HepG2 (cell line): ENCODE results near the gene VPS54. TPM values are rescaled to one million over a fixed set of nuclear protein-coding genes. Genes with fewer than 3 reads are reported as not detected.

Source experiments
- AHDC1 ChIP-seq: sonication (generic); formaldehyde crosslinking; IDR thresholded peaks from 2 replicates; pipeline ENCODE4 v1.5.1; 2020; ENCODE audit warnings: mild to moderate bottlenecking, missing genetic modification reagents, borderline replicate concordance
- EEA1 ChIP-seq: sonication (generic); formaldehyde crosslinking; IDR thresholded peaks from 2 replicates; pipeline ENCODE4 v1.5.1; 2020; ENCODE audit warnings: mild to moderate bottlenecking, missing genetic modification reagents, borderline replicate concordance
- GLI4 ChIP-seq: sonication (generic); formaldehyde crosslinking; IDR thresholded peaks from 2 replicates; pipeline ENCODE4 v1.5.1; 2020; ENCODE audit warnings: missing genetic modification reagents, mild to moderate bottlenecking, moderate library complexity, borderline replicate concordance
- SRF ChIP-seq: IDR thresholded peaks from 2 replicates; pipeline ENCODE4 v1.6.1; 2011; ENCODE audit warnings: mild to moderate bottlenecking, low read depth, low read length, moderate library complexity
- TEAD2 ChIP-seq: sonication (generic); formaldehyde crosslinking; IDR thresholded peaks from 2 replicates; pipeline ENCODE4 v1.9.0; 2021; ENCODE audit warnings: missing genetic modification reagents
- TERF1 ChIP-seq: sonication (generic); formaldehyde crosslinking; IDR thresholded peaks from 2 replicates; pipeline ENCODE4 v1.8.0; 2022; ENCODE audit warnings: mild to moderate bottlenecking, missing genetic modification reagents, moderate library complexity
- TSC22D2 ChIP-seq: sonication (generic); formaldehyde crosslinking; IDR thresholded peaks from 2 replicates; pipeline ENCODE4 v1.5.1; 2020; ENCODE audit warnings: missing genetic modification reagents, mild to moderate bottlenecking, borderline replicate concordance
- ZFP41 ChIP-seq: sonication (generic); formaldehyde crosslinking; IDR thresholded peaks from 2 replicates; pipeline ENCODE4 v1.4.0; 2020; ENCODE audit warnings: mild to moderate bottlenecking, missing genetic modification reagents, borderline replicate concordance
- ZNF230 ChIP-seq: sonication (generic); formaldehyde crosslinking; IDR thresholded peaks from 2 replicates; pipeline ENCODE4 v1.4.0; 2020; ENCODE audit warnings: mild to moderate bottlenecking, missing genetic modification reagents
- ZNF644 ChIP-seq: IDR thresholded peaks from 2 replicates; pipeline ENCODE4 v1.6.1; 2016; ENCODE audit warnings: low read depth
- polyA plus RNA-seq, 8 experiments: library from polyadenylated mRNA; depleted of rRNA in 3 of 8; stranded (reverse) in 7 of 8; unstranded in 1 of 8; fragments of >200 nt; fragmentation: Illumina TruSeq in 4 of 8; extraction: Trizol in 4 of 8; gene quantifications; 2 replicates each; pipeline versions ENCODE4 v1.2.1 to v1.2.3, GENCODE V29; 2011 to 2016; ENCODE audit warnings: low read depth in 4 of 8, missing spikeins in 1 of 8, mixed read lengths in 1 of 8; ENCODE audit not compliant: insufficient read depth in 1 of 8
- total RNA-seq, 5 experiments: library from RNA; depleted of rRNA; stranded (reverse); fragments of >200 nt; fragmentation: Illumina TruSeq; extraction: Trizol; gene quantifications; 2 replicates each; pipeline ENCODE4 v1.2.3, GENCODE V29; 2016; ENCODE audit warnings: low read depth in 1 of 5
- TF ChIP-seq, protein P1 (sequence below): sonication (generic); formaldehyde crosslinking; IDR thresholded peaks from 2 replicates; pipeline ENCODE4 v1.5.0; 2020; ENCODE audit warnings: mild to moderate bottlenecking, missing genetic modification reagents
- TF ChIP-seq, protein P2 (sequence below): sonication (generic); formaldehyde crosslinking; IDR thresholded peaks from 2 replicates; pipeline ENCODE4 v1.5.0; 2020; ENCODE audit warnings: mild to moderate bottlenecking, missing genetic modification reagents, moderate library complexity

VPS54 gene
- total and polyA plus RNA-seq, 2 of the 13 experiments (the other 11 are each of a cell fraction or from before 2014, with no cell fraction given): 64.7 to 77.5 TPM

DNA sequence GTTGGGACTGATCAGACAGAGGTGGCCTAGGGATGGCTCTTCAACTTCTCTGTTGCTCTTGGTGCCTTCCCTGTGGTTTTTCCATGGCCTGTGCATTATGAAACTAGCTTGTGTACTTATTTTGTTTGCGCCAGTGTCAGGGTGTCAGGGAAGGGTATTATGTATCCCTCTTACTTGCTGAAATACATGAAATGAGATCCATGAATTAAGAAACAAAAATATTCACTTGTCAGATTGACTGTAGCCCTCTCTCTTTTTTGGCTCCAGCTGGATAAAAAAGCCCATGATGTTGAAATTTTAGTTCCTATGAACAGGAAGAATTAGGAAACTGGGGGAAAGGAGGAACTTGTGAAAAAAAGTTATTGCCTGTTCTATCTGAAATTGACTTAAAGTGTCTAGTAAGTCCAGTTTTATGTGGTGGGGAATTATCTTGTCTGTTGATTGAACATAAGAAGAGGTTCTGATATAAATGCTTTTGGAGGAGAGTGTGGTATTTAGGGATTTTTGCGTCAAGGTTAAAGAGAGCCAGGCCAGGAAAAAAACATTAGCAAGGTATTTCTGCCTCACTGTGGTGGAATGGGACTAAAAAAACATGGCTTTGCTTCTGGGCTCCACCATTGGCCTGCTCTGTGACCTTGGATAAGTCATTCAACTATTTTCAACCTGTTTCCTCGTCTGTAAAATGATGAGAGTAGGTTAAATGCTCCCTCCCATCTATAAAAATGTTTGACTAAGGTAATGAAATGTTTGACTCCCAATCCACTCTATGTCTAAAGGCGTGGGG is 165.5 kb downstream of the VPS54 start (continued):
- TF ChIP-seq TERF1 (CRISPR knock-in tag): no peak
- peak; percentile 23; the same call in 1 of the 2 replicates for TF ChIP-seq AHDC1 (CRISPR knock-in tag)
- TF ChIP-seq TSC22D2 (CRISPR knock-in tag): no peak
- TF ChIP-seq, protein P1, sequence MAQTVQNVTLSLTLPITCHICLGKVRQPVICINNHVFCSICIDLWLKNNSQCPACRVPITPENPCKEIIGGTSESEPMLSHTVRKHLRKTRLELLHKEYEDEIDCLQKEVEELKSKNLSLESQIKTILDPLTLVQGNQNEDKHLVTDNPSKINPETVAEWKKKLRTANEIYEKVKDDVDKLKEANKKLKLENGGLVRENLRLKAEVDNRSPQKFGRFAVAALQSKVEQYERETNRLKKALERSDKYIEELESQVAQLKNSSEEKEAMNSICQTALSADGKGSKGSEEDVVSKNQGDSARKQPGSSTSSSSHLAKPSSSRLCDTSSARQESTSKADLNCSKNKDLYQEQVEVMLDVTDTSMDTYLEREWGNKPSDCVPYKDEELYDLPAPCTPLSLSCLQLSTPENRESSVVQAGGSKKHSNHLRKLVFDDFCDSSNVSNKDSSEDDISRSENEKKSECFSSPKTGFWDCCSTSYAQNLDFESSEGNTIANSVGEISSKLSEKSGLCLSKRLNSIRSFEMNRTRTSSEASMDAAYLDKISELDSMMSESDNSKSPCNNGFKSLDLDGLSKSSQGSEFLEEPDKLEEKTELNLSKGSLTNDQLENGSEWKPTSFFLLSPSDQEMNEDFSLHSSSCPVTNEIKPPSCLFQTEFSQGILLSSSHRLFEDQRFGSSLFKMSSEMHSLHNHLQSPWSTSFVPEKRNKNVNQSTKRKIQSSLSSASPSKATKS (CRISPR knock-in tag): peak; percentile 54; the same call in 1 of the 2 replicates
- TF ChIP-seq GLI4 (CRISPR knock-in tag): no peak
- TF ChIP-seq SRF: no peak
- TF ChIP-seq TEAD2 (CRISPR knock-in tag): no peak
- no peak for TF ChIP-seq EEA1 (CRISPR knock-in tag)
- TF ChIP-seq ZNF230 (CRISPR knock-in tag): no peak
- TF ChIP-seq, protein P2, sequence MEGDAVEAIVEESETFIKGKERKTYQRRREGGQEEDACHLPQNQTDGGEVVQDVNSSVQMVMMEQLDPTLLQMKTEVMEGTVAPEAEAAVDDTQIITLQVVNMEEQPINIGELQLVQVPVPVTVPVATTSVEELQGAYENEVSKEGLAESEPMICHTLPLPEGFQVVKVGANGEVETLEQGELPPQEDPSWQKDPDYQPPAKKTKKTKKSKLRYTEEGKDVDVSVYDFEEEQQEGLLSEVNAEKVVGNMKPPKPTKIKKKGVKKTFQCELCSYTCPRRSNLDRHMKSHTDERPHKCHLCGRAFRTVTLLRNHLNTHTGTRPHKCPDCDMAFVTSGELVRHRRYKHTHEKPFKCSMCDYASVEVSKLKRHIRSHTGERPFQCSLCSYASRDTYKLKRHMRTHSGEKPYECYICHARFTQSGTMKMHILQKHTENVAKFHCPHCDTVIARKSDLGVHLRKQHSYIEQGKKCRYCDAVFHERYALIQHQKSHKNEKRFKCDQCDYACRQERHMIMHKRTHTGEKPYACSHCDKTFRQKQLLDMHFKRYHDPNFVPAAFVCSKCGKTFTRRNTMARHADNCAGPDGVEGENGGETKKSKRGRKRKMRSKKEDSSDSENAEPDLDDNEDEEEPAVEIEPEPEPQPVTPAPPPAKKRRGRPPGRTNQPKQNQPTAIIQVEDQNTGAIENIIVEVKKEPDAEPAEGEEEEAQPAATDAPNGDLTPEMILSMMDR: peak; percentile 44
- TF ChIP-seq ZFP41 (CRISPR knock-in tag): no peak
- peak; percentile 45; the same call in 1 of the 2 replicates for TF ChIP-seq ZNF644
